Measurements from ENCODE around the gene FGB.

Gene FGB

DNA sequence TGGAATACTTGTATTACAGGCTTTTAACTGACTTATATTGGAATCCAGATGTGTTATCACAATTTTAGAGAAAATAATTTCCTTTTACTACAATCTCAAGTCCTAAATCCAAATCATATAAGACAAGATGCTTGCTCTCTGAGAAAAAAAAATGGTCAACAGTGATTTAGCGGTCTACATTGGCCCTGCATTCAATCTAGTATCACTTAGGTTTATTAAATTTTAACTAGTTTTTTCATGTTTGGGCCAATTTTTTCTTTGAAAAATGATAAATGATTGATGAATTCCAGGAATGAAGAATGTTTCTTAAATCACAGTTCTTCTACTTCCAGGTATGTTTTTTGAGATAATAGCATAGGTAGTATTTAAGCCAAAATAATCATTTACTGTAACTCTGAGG lies 52.4 kb downstream of the FGB start:
- FAIRE-seq, result no peak

GRCh38 chr4:154616287-154616686 lies 53.5 kb downstream of the FGB start:
- FAIRE-seq, result peak; percentile 35

More for the DNA sequence above, 52.4 kb downstream of the FGB start:
- DNase-seq (ENCODE audit: insufficient read length, low spot score), result no peak
- TF ChIP-seq POU2F2 (IDR thresholded peaks at IDR 0.05; ENCODE audit: low read depth, low read length) (no peak), POLR2AphosphoS5 (IDR thresholded peaks at IDR 0.05; ENCODE audit: low read depth, low read length) (no peak), TAF1 (IDR thresholded peaks at IDR 0.05; ENCODE audit: low read depth, low read length) (no peak), POLR2A (IDR thresholded peaks at IDR 0.05; ENCODE audit: low read depth, low read length) (no peak), PAX5 (IDR thresholded peaks at IDR 0.05; ENCODE audit: insufficient read depth, low read length, severe bottlenecking) (no peak), SPI1 (IDR thresholded peaks at IDR 0.05; ENCODE audit: low read depth, low read length) (no peak)

DNA sequence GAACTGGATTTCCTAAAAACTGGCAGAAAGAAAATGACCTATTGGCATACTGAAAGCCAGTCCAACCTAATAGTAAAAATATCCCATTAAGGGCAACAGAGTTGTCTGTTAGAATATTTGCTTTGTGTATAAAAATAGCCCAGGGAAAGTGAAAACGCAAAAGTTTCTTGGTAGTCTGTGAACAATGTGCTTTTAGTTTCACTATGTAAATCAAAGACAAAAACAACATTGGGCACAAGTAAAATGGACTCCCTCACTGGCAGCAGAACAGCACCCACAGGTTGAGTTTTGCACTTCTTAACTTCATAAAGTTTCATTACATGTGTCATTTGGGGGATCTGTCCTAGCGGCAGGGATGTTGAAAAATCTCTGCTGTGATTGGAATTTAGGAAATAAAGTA lies 53.9 kb downstream of the FGB start:
- DNase-seq (ENCODE audit: insufficient read length, low spot score), result peak; percentile 1
- TF ChIP-seq POLR2A (IDR thresholded peaks at IDR 0.05; ENCODE audit: low read depth, low read length) (no peak), PAX5 (IDR thresholded peaks at IDR 0.05; ENCODE audit: insufficient read depth, low read length, severe bottlenecking) (no peak), SPI1 (IDR thresholded peaks at IDR 0.05; ENCODE audit: low read depth, low read length) (no peak), POU2F2 (IDR thresholded peaks at IDR 0.05; ENCODE audit: low read depth, low read length) (no peak), POLR2AphosphoS5 (IDR thresholded peaks at IDR 0.05; ENCODE audit: low read depth, low read length) (no peak), TAF1 (IDR thresholded peaks at IDR 0.05; ENCODE audit: low read depth, low read length) (no peak)
- FAIRE-seq, result no peak

More at GRCh38 chr4:154616287-154616686, 53.5 kb downstream of the FGB start:
- TF ChIP-seq POU2F2 (IDR thresholded peaks at IDR 0.05; ENCODE audit: low read depth, low read length), result no peak
- TF ChIP-seq POLR2AphosphoS5 (IDR thresholded peaks at IDR 0.05; ENCODE audit: low read depth, low read length), result no peak
- no peak for TF ChIP-seq PAX5 (IDR thresholded peaks at IDR 0.05; ENCODE audit: insufficient read depth, low read length, severe bottlenecking)
- TF ChIP-seq TAF1 (IDR thresholded peaks at IDR 0.05; ENCODE audit: low read depth, low read length), result no peak
- no peak for TF ChIP-seq SPI1 (IDR thresholded peaks at IDR 0.05; ENCODE audit: low read depth, low read length)
- no peak for TF ChIP-seq POLR2A (IDR thresholded peaks at IDR 0.05; ENCODE audit: low read depth, low read length)
- no peak for DNase-seq (ENCODE audit: insufficient read length, low spot score)

DNA sequence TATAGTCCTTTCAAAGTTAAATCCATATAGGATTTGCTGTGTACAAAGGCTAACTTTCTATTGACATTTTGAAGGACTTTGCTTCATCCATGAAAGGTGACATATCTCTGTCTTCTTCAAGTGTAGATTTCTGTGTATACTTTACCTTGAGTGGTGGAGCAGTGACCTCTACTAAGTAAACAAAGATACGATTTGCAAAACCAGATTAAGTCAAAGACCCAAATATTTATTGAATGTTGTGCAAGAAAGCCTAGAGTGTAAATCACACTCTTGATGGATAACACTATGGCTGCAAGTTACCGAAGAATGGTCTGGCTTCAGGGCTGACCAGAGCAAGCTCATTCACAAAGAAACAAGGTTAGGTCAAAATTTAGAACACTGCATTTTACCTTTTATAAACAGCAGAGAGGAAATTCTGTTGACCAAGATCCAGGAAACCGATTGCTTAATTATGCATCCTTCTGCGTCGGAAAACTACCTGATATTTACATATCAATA lies 55.1 kb downstream of the FGB start:
- DNase-seq (ENCODE audit: insufficient read length, low spot score), result no peak
- peak; percentile 66 for FAIRE-seq
- TF ChIP-seq TAF1 (IDR thresholded peaks at IDR 0.05; ENCODE audit: low read depth, low read length) (no peak), PAX5 (IDR thresholded peaks at IDR 0.05; ENCODE audit: insufficient read depth, low read length, severe bottlenecking) (no peak)

DNA sequence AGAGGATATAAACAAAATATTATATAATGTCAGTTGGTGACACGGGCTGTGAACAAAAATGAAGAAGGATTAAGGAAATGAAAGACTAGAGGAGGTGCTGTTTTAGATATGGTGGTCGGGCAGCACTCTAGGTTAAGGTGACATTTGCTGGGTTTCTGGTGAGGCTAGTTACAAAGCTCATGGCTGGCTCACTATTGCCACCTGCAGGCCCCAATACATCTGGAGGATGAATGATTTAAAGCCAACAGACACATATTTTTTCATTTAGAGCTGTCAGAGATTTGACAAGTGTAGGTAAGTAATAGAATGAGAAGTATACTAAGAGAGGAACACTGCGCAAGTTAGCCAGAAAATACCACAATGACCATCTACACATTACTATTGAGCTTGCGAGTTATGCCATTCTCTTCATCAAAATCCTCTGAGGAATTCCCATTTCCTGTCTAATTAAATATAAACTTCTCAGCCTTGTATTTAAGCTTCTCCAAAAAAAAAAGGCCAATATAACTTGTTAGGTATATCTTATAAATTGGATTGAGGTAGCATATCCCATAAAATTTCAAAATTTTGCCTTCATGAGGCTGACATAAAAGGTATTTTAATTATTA lies 56.0 kb downstream of the FGB start:
- peak; percentile 63 for FAIRE-seq
- TF ChIP-seq TAF1 (IDR thresholded peaks at IDR 0.05; ENCODE audit: low read depth, low read length) (no peak), SPI1 (IDR thresholded peaks at IDR 0.05; ENCODE audit: low read depth, low read length) (no peak), PAX5 (IDR thresholded peaks at IDR 0.05; ENCODE audit: insufficient read depth, low read length, severe bottlenecking) (no peak), POLR2A (IDR thresholded peaks at IDR 0.05; ENCODE audit: low read depth, low read length) (no peak), POLR2AphosphoS5 (IDR thresholded peaks at IDR 0.05; ENCODE audit: low read depth, low read length) (no peak), POU2F2 (IDR thresholded peaks at IDR 0.05; ENCODE audit: low read depth, low read length) (no peak)
- DNase-seq (ENCODE audit: insufficient read length, low spot score), result peak; percentile 4

- TF ChIP-seq TAF1 (IDR thresholded peaks at IDR 0.05; ENCODE audit: low read depth, low read length) (no peak), SPI1 (IDR thresholded peaks at IDR 0.05; ENCODE audit: low read depth, low read length) (no peak), POU2F2 (IDR thresholded peaks at IDR 0.05; ENCODE audit: low read depth, low read length) (no peak), PAX5 (IDR thresholded peaks at IDR 0.05; ENCODE audit: insufficient read depth, low read length, severe bottlenecking) (no peak), POLR2AphosphoS5 (IDR thresholded peaks at IDR 0.05; ENCODE audit: low read depth, low read length) (no peak), POLR2A (IDR thresholded peaks at IDR 0.05; ENCODE audit: low read depth, low read length) (no peak)
- no peak for DNase-seq (ENCODE audit: insufficient read length, low spot score)
- no peak for FAIRE-seq
Observed at GRCh38 chr4:154620111-154620510, 57.3 kb downstream of the FGB start.
